Kidney glomerular epithelial cell (primary cell): ENCODE results near the gene TMEM150C.

Experiments used
- DNase-seq: peaks from one replicate; lab custom pipeline; 2025; lab: John Stamatoyannopoulos, UW

Gene TMEM150C

GRCh38 chr4:82561786-82562563 lies at the start of gene TMEM150C:
Gene TMEM150C, minus strand, starts transcription at chr4:82561988. Its CDS starts 57,331 bp downstream, at chr4:82504657.
- no peak for DNase-seq

GRCh38 chr4:82611527-82611926 lies 49.7 kb upstream of the TMEM150C start:
- DNase-seq = no peak

GRCh38 chr4:82610041-82610440 lies 48.3 kb upstream of the TMEM150C start:
- DNase-seq = no peak

- no peak for DNase-seq
These were observed 44.8 kb upstream of the TMEM150C start for GRCh38 chr4:82606622-82607021.

GRCh38 chr4:82604522-82604921 lies 42.7 kb upstream of the TMEM150C start:
- no peak for DNase-seq

GRCh38 chr4:82601242-82602015 lies 39.6 kb upstream of the TMEM150C start:
- no peak for DNase-seq

- no peak for DNase-seq
These were observed 37.5 kb upstream of the TMEM150C start for GRCh38 chr4:82599336-82599735.

GRCh38 chr4:82594456-82594855 lies 32.7 kb upstream of the TMEM150C start:
- DNase-seq = peak; percentile 79

- DNase-seq = no peak
These were observed 31.6 kb upstream of the TMEM150C start for GRCh38 chr4:82593411-82593810.

GRCh38 chr4:82592639-82593038 lies 30.9 kb upstream of the TMEM150C start:
- no peak for DNase-seq

- no peak for DNase-seq
These were observed 29.8 kb upstream of the TMEM150C start for GRCh38 chr4:82591592-82591991.

- no peak for DNase-seq
These were observed 28.0 kb upstream of the TMEM150C start for GRCh38 chr4:82589756-82590155.

GRCh38 chr4:82588771-82589270 lies 27.0 kb upstream of the TMEM150C start:
- DNase-seq = no peak

- DNase-seq = no peak
These were observed 26.2 kb upstream of the TMEM150C start for GRCh38 chr4:82587826-82588540.

GRCh38 chr4:82585690-82586435 lies 24.1 kb upstream of the TMEM150C start:
- no peak for DNase-seq

GRCh38 chr4:82584931-82585330 lies 23.1 kb upstream of the TMEM150C start:
- no peak for DNase-seq

- DNase-seq = no peak
These were observed 22.3 kb upstream of the TMEM150C start for GRCh38 chr4:82583897-82584587.

- no peak for DNase-seq
These were observed 18.1 kb upstream of the TMEM150C start for GRCh38 chr4:82579932-82580331.

- DNase-seq = no peak
These were observed 17.1 kb upstream of the TMEM150C start for GRCh38 chr4:82578935-82579334.

GRCh38 chr4:82577451-82577850 lies 15.7 kb upstream of the TMEM150C start:
- no peak for DNase-seq

GRCh38 chr4:82569727-82570126 lies 7.9 kb upstream of the TMEM150C start:
- no peak for DNase-seq
